NCI-H1092 treated with DMSO at 0.1 percent for 48 hours (cell line): Measurements from ENCODE around the gene GEMIN7.
A peak's percentile ranks its signal among the peaks of the same experiment; 100 is the strongest.

Experiments used
- DNase-seq: peaks from one replicate; lab custom pipeline; 2025; lab: John Stamatoyannopoulos, UW

Gene GEMIN7, protein sequence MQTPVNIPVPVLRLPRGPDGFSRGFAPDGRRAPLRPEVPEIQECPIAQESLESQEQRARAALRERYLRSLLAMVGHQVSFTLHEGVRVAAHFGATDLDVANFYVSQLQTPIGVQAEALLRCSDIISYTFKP

DNA sequence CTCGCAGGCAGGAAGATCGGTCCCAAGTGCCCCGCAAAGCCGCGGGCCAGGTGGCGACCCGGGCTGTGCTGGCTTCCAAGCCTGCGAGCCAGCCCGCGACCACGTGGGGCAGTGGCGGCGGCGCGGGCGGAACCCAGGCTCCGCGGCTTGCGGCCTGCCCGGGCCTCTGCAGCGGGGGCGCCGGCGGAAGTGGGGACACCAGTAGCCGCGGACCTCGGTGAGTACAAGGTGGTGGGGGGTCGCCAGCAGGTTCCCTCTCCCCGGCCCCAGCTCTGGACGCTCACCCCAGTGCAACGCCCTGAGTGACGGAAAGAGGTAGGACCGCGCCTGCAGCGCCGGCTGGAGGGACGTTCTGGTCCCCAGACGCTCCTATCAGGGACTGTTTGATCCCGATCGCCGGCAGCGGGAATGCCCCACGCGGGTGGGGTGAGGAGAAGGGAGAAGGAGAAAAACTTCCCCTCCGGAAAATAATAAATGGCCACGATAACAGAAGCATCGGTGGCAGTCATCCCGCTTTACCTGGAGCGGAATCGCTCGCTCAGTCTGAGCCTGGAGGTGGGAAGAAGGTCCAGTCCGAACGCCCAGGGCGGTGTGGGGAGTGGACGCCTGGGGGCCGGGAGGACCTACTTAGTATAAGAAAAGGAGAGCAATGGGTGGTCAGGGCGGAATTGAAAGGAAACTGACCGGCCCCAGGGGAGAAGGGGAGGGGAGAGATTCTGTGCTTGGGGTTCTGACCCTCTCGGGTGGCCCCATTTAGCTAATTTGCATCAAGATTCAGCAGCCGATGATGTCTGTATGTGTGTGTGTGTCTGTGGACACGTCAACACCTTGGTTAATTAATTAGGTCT is at the start of gene GEMIN7:
TSS of gene GEMIN7 (plus strand) at position 198 of the 848 bp plus-strand sequence. CDS start 10,855 bp downstream, outside the sequence.
- peak; percentile 53 for DNase-seq

DNA sequence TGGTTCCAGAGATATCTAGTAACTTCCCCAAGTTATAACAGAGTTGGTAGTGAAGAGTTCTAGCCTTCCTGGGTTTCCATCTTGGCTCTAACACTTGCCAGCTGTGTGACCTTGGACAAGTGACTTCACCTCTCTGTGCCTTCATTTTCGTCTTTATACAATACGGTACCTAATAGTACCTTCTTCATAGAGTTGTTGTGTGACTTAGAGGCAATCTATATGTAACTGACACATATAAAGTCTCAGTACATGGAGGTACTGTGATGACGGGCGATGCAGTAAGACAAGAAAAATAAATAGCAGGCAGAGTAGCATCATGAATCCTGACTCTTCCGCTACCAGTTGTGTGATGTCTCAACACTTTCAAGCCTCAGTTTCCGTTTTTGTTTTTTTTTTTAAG is 48.2 kb upstream of the GEMIN7 start:
- DNase-seq = no peak

GRCh38 chr19:45032421-45032820 is 46.6 kb upstream of the GEMIN7 start:
- no peak for DNase-seq

GRCh38 chr19:45035755-45036154 is 43.3 kb upstream of the GEMIN7 start:
- DNase-seq = no peak

- no peak for DNase-seq
Measured at GRCh38 chr19:45037393-45038169, 41.5 kb upstream of the GEMIN7 start.

DNA sequence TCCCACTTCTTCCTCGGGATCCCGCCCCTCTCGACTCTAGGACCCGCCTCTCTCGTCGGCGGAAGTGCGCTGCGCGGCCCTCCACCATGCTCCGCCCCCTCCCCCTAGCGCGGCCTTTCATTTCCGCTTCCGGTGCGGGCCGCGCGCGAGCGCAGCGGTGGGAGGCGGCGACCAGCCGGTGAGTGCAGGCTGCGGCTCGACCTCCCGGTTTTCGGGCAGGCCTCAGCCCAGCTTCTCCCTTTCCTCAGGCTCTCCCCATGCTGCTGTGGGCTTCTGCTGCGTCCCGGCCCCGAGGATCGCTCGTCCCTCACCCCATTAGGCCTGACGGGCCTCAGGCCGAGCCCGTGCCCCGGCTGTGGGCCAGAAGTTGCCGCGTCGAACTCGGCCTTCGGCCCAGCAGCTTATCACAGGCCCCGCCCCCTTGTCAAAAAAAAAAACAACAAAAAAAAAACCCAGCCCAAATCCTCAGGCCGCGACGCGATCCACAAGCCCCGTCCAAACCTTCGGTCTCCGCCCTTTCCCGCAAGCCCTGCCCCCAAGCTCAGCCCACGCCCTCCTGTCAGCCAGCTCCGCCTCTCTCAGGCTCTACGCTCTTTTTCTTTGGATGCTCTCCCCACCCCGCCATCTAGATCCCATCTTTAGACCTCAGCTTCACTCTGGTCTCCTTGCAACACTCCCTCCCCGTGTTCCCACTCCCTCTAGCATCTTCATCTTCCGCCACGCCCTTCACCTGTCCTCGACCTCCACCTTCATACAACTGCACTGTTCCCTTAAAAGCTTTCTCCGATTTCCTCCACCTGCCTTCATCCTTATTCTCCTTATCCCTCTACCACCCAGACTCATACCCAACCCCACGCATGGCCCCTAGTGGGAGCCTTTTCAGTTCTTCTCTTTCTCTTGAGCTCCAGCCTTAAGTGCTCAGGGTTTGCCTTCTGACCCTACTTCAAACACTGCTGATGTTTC is 39.8 kb upstream of the GEMIN7 start, which contains the start of gene CLASRP:
TSS of gene CLASRP (plus strand) at position 115 of the 963 bp plus-strand sequence. CDS start 1,168 bp downstream, outside the sequence.
- peak; percentile 77 for DNase-seq

GRCh38 chr19:45040059-45040771 is 38.8 kb upstream of the GEMIN7 start:
- DNase-seq = no peak

GRCh38 chr19:45041125-45041524 is 37.9 kb upstream of the GEMIN7 start:
- DNase-seq = no peak

- DNase-seq = no peak
Measured at GRCh38 chr19:45045671-45046353, 33.2 kb upstream of the GEMIN7 start.

DNA sequence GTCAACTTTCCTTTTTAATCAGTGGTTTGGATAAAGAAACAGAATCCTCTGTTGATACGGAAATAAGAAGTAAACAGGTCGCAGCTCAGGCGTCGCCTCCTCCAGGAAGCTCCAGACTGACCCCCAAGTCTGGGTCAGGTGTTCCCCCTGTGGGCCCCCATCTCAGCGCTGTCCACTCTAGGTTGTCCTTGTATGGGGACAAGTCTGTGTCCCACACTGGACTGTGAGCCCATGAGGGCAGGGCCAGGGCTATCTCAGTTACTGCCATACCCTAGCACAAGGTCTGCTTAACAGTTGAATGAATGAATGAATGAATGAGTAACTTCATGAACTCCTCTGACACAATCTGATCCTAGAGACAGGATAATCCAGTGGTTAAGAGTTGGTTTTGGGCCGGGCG is 32.7 kb upstream of the GEMIN7 start:
- no peak for DNase-seq

GRCh38 chr19:45047188-45047797 is 31.8 kb upstream of the GEMIN7 start:
- no peak for DNase-seq

GRCh38 chr19:45049073-45049736 is 29.9 kb upstream of the GEMIN7 start:
- DNase-seq = no peak

GRCh38 chr19:45050036-45050435 is 29.0 kb upstream of the GEMIN7 start:
- DNase-seq = no peak

- DNase-seq = no peak
Measured at GRCh38 chr19:45051929-45052579, 27.0 kb upstream of the GEMIN7 start.

- no peak for DNase-seq
Measured at GRCh38 chr19:45056831-45057230, 22.2 kb upstream of the GEMIN7 start.

DNA sequence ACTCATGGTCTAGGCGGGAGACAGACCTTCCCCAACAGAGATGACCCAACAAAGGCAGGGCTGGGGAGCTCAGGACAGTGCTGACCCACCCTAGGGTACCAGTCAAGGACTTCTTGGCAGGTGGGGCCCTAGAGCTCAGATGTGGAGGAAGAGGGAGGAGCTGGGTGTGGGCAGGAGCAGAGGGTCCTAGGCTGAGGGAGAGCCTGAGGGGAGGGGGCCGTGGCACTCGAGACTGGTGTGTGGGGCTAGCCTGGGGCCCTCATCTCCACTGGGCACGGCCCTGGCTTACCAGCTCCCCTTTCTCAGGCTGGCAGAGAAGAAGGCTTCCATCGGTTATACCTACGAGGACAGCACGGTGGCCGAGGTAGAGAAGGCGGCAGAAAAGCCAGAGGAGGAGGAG is 21.6 kb upstream of the GEMIN7 start:
- no peak for DNase-seq

DNA sequence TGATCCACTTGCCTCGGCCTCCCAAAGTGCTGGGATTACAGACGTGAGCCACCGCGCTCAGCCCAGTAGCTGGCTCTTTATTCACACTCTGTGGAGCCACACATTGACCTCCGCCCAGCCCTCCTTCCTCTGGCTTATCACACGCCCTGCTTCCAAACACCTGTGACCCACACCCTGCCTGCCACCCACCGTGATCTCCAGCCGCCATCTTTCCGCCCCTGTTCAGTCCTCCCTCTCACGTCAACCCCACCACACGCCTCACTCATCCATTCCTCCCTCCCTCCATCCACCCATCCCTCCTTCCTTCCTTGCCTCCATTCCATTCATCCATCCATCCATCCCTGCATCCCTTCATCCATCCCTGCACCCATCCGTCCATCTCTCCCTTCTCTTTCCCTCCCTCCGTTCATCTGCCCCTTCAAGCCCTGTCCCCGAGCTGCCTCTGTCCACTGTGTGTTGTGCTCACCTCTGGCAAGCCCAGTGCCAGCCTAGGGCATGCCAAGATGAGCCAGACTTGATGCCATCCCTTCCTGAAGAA is 20.4 kb upstream of the GEMIN7 start:
- DNase-seq = no peak

DNA sequence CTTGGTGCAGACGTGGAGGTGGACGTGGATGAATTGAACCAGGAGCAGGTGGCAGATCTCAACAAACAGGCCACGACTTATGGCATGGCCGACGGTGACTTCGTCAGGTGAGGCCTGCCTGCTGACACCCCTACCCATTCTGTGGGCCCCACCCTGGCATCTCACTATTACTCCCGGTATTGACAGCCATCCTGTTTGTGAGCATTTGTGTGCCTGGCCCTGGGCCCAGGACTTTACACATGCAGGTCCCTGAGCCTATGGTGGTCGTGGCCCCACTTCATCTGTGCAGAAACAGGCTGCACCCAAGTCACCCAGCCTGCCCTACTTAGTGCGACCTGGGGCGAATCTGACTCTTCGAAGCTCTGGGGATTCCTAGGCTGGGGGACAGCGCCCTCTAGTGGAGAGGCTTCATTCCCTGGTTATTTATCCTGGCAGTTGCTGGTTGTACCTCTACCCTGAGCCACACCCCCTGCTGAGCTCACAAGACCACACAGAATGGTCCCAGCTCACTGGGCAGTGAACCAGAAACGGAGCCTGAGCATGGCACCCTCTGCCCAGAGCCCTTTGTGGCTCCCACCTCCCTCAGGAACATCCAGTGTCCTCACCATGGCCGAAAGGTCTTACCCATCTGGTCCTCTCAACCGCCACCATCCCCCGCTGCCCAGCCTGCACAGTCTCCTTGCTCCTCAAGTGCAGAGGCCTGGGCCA is 19.6 kb upstream of the GEMIN7 start:
- no peak for DNase-seq
